Mesenchymal stem cell (in vitro differentiated cells and primary cell): Measurements from ENCODE around the gene SERPINA6.

ENCODE experiments used
- DNase-seq: peaks from one replicate; pipeline ENCODE4 v3.0.0-alpha.2; 2013
- H2AFZ ChIP-seq: one replicate; pipeline ENCODE4 v1.6.1; 2013; ENCODE audit warnings: low read depth, mild to moderate bottlenecking, control low read depth, inconsistent platforms, low read length, moderate library complexity
- H2AK5ac ChIP-seq: 2 replicates; pipeline ENCODE4 v1.6.1; 2013; ENCODE audit warnings: low read length, moderate library complexity, mild to moderate bottlenecking, inconsistent platforms; ENCODE audit not compliant: severe bottlenecking
- H2BK120ac ChIP-seq: one replicate; pipeline ENCODE4 v1.6.1; 2013; ENCODE audit warnings: low read depth, mild to moderate bottlenecking, inconsistent platforms, low read length, moderate library complexity
- H2BK12ac ChIP-seq, 2 experiments: one replicate each; pipeline ENCODE4 v1.6.1; 2013; ENCODE audit warnings: inconsistent platforms in 2 of 2, low read length in 2 of 2, mild to moderate bottlenecking in 2 of 2, moderate library complexity in 2 of 2, control low read depth in 1 of 2
- H2BK15ac ChIP-seq: one replicate; pipeline ENCODE4 v1.6.1; 2013; ENCODE audit warnings: mild to moderate bottlenecking, low read depth, inconsistent platforms; ENCODE audit not compliant: poor library complexity, severe bottlenecking
- H2BK5ac ChIP-seq: 2 replicates; pipeline ENCODE4 v1.6.1; 2013; ENCODE audit warnings: low read depth, mild to moderate bottlenecking, low read length, control low read depth, inconsistent platforms; ENCODE audit not compliant: poor library complexity, severe bottlenecking
- H3K14ac ChIP-seq, 2 experiments: one replicate each; pipeline ENCODE4 v1.6.1; 2013; ENCODE audit warnings: inconsistent platforms in 2 of 2, low read length in 2 of 2, control low read depth in 1 of 2, mild to moderate bottlenecking in 1 of 2, moderate library complexity in 1 of 2
- H3K18ac ChIP-seq, 2 experiments: one replicate each; pipeline ENCODE4 v1.6.1; 2013; ENCODE audit warnings: inconsistent platforms in 2 of 2, low read length in 2 of 2, control low read depth in 1 of 2, low read depth in 1 of 2, mild to moderate bottlenecking in 1 of 2
- H3K23ac ChIP-seq, 2 experiments: one replicate each; pipeline ENCODE4 v1.6.1; 2013; ENCODE audit warnings: inconsistent platforms in 2 of 2, low read length in 2 of 2, mild to moderate bottlenecking in 2 of 2, moderate library complexity in 2 of 2, control low read depth in 1 of 2
- H3K27ac ChIP-seq: 2 replicates; pipeline ENCODE4 v1.5.1; 2013; ENCODE audit warnings: mild to moderate bottlenecking, moderate library complexity, low read length, control low read depth, inconsistent platforms; ENCODE audit not compliant: poor library complexity, severe bottlenecking
- H3K27me3 ChIP-seq, 2 experiments: 2 replicates each; pipeline versions ENCODE4 v1.6.1 to v1.7.0; 2013; ENCODE audit warnings: low read length in 2 of 2, mild to moderate bottlenecking in 2 of 2, moderate library complexity in 2 of 2, control low read depth in 1 of 2, inconsistent platforms in 1 of 2; ENCODE audit not compliant: control insufficient read depth in 1 of 2, insufficient read depth in 1 of 2
- H3K36me3 ChIP-seq, 2 experiments: 2 replicates each; pipeline versions ENCODE4 v1.6.1 to v1.7.0; 2013; ENCODE audit warnings: low read length in 2 of 2, control low read depth in 1 of 2, inconsistent platforms in 1 of 2, low read depth in 1 of 2, mild to moderate bottlenecking in 1 of 2; ENCODE audit not compliant: insufficient read depth in 2 of 2, control insufficient read depth in 1 of 2
- H3K4ac ChIP-seq, 2 experiments: one replicate each; pipeline ENCODE4 v1.6.1; 2013; ENCODE audit warnings: inconsistent platforms in 2 of 2, low read length in 2 of 2, mild to moderate bottlenecking in 2 of 2, moderate library complexity in 2 of 2, control low read depth in 1 of 2, low read depth in 1 of 2
- H3K4me1 ChIP-seq: 2 replicates; pipeline ENCODE4 v1.6.1; 2013; ENCODE audit warnings: low read depth, low read length, control low read depth; ENCODE audit not compliant: control insufficient read depth, insufficient read depth
- H3K4me2 ChIP-seq: 2 replicates; pipeline ENCODE4 v1.6.1; 2013; ENCODE audit warnings: low read length, mild to moderate bottlenecking, inconsistent platforms; ENCODE audit not compliant: poor library complexity, severe bottlenecking
- H3K4me3 ChIP-seq, 2 experiments: 2 replicates each; pipeline versions ENCODE4 v1.5.1 to v1.7.0; 2013; ENCODE audit warnings: low read length in 2 of 2, mild to moderate bottlenecking in 2 of 2, control low read depth in 1 of 2, low read depth in 1 of 2; ENCODE audit not compliant: insufficient read depth in 1 of 2
- H3K79me1 ChIP-seq: replicated peaks from 2 replicates; pipeline ENCODE4 v1.6.1; 2013; ENCODE audit warnings: mild to moderate bottlenecking, control low read depth, low read length, inconsistent platforms; ENCODE audit not compliant: poor library complexity, severe bottlenecking
- H3K9ac ChIP-seq: 2 replicates; pipeline ENCODE4 v1.7.0; 2013; ENCODE audit warnings: mild to moderate bottlenecking, low read length, moderate library complexity
- H3K9me3 ChIP-seq: 2 replicates; pipeline ENCODE4 v1.7.0; 2013; ENCODE audit warnings: mild to moderate bottlenecking, low read length; ENCODE audit not compliant: control insufficient read depth
- H4K8ac ChIP-seq: one replicate; pipeline ENCODE4 v1.6.1; 2013; ENCODE audit warnings: inconsistent platforms, mild to moderate bottlenecking, low read length, moderate library complexity
- H4K91ac ChIP-seq: one replicate; pipeline ENCODE4 v1.6.1; 2013; ENCODE audit warnings: mild to moderate bottlenecking, low read length, inconsistent platforms
- WGBS: methylation state at CpG from one replicate; pipeline ENCODE4 v1.1.7; 2013; ENCODE audit warnings: mixed read lengths; 5-methylcytosine and 5-hydroxymethylcytosine counted together

The SERPINA6 gene

GRCh38 chr14:94291906-94292525 is 31.1 kb downstream of the SERPINA6 start:
- H2BK15ac ChIP-seq: no peak overlapping the region
- H3K4me1 ChIP-seq: no peaks in the 10 kb centered on the region
- H2BK120ac ChIP-seq: no peak overlapping the region
- no peak overlapping the region for H2BK5ac ChIP-seq
- no peak overlapping the region for H3K9ac ChIP-seq
- H3K18ac ChIP-seq: no peak overlapping the region
- H3K36me3 ChIP-seq: no peaks in the 10 kb centered on the region
- no peak overlapping the region for H3K4ac ChIP-seq
- H3K79me1 ChIP-seq: no peaks in the 10 kb centered on the region
- H2AFZ ChIP-seq: no peak overlapping the region
- H4K91ac ChIP-seq: no peak overlapping the region
- H3K23ac ChIP-seq: no peak overlapping the region
- H3K27ac ChIP-seq: no peak overlapping the region
- H2AK5ac ChIP-seq: no peak overlapping the region
- H3K14ac ChIP-seq: no peak overlapping the region
- DNase-seq: no peak
- no peak overlapping the region for H2BK12ac ChIP-seq
- no peak overlapping the region for H4K8ac ChIP-seq
- no peak overlapping the region for H3K4me3 ChIP-seq
- H3K27me3 ChIP-seq: peaks cover 0 to 12% of the 10 kb centered on the region in 2 experiments
- WGBS: 77% methylated on average over 15 of the region's 15 CpGs
- no peaks in the 10 kb centered on the region for H3K9me3 ChIP-seq
- no peak overlapping the region for H3K4me2 ChIP-seq

GRCh38 chr14:94291159-94291905 is 31.8 kb downstream of the SERPINA6 start:
- no peak overlapping the region for H3K27ac ChIP-seq
- no peak overlapping the region for H3K4ac ChIP-seq
- no peak overlapping the region for H2AK5ac ChIP-seq
- H2BK5ac ChIP-seq: no peak overlapping the region
- H3K9me3 ChIP-seq: no peaks in the 10 kb centered on the region
- DNase-seq: no peak
- no peaks in the 10 kb centered on the region for H3K4me1 ChIP-seq
- H2BK120ac ChIP-seq: no peak overlapping the region
- no peak overlapping the region for H4K91ac ChIP-seq
- no peak overlapping the region for H4K8ac ChIP-seq
- H3K4me2 ChIP-seq: no peak overlapping the region
- 85% methylated on average over 13 of the region's 13 CpGs for WGBS
- no peak overlapping the region for H3K18ac ChIP-seq
- no peak overlapping the region for H3K4me3 ChIP-seq
- H3K27me3 ChIP-seq: peaks cover 0 to 12% of the 10 kb centered on the region in 2 experiments
- no peak overlapping the region for H2AFZ ChIP-seq
- H2BK15ac ChIP-seq: no peak overlapping the region
- no peaks in the 10 kb centered on the region for H3K36me3 ChIP-seq
- no peak overlapping the region for H3K9ac ChIP-seq
- no peak overlapping the region for H3K23ac ChIP-seq
- H2BK12ac ChIP-seq: no peak overlapping the region
- no peak overlapping the region for H3K14ac ChIP-seq
- no peaks in the 10 kb centered on the region for H3K79me1 ChIP-seq

GRCh38 chr14:94290197-94290596 is 32.9 kb downstream of the SERPINA6 start:
- H4K8ac ChIP-seq: no peak overlapping the region
- H3K4me3 ChIP-seq: no peak overlapping the region
- H3K36me3 ChIP-seq: no peaks in the 10 kb centered on the region
- H3K27ac ChIP-seq: no peak overlapping the region
- no peak overlapping the region for H3K18ac ChIP-seq
- no peak overlapping the region for H3K14ac ChIP-seq
- H2BK120ac ChIP-seq: no peak overlapping the region
- no peak overlapping the region for H4K91ac ChIP-seq
- no peak overlapping the region for H2BK12ac ChIP-seq
- no peak for DNase-seq
- H3K23ac ChIP-seq: no peak overlapping the region
- WGBS: 70% methylated on average over 8 of the region's 8 CpGs
- H2AFZ ChIP-seq: no peak overlapping the region
- H3K4me2 ChIP-seq: no peak overlapping the region
- no peaks in the 10 kb centered on the region for H3K79me1 ChIP-seq
- no peak overlapping the region for H2BK15ac ChIP-seq
- no peaks in the 10 kb centered on the region for H3K4me1 ChIP-seq
- H3K4ac ChIP-seq: no peak overlapping the region
- H2BK5ac ChIP-seq: no peak overlapping the region
- H3K27me3 ChIP-seq: peaks cover 0 to 12% of the 10 kb centered on the region in 2 experiments
- no peaks in the 10 kb centered on the region for H3K9me3 ChIP-seq
- H3K9ac ChIP-seq: no peak overlapping the region
- H2AK5ac ChIP-seq: no peak overlapping the region

- Histone ChIP-seq H3K14ac (no peak overlapping the region), H3K4me2 (no peak overlapping the region), H4K91ac (no peak overlapping the region), H3K4ac (no peak overlapping the region), H3K9ac (no peak overlapping the region), H3K4me3 (no peak overlapping the region), H2BK12ac (no peak overlapping the region), H2BK120ac (no peak overlapping the region), H2BK5ac (no peak overlapping the region), H3K9me3 (no peaks in the 10 kb centered on the region), H2BK15ac (no peak overlapping the region), H3K4me1 (no peaks in the 10 kb centered on the region), H3K27ac (no peak overlapping the region), H2AK5ac (no peak overlapping the region), H2AFZ (no peak overlapping the region), H3K23ac (no peak overlapping the region), H3K36me3 (no peaks in the 10 kb centered on the region), H3K79me1 (no peaks in the 10 kb centered on the region), H3K18ac (no peak overlapping the region), H3K27me3 (peaks cover 0 to 12% of the 10 kb centered on the region in 2 experiments), H4K8ac (no peak overlapping the region)
- no peak for DNase-seq
- 62% methylated on average over 14 of the region's 14 CpGs for WGBS
Observed at GRCh38 chr14:94288610-94289465, 34.3 kb downstream of the SERPINA6 start.
